Heart right ventricle (tissue), 16 donors: ENCODE results near the gene RNF133. TPM values are rescaled to one million over a fixed set of nuclear protein-coding genes. Genes with fewer than 3 reads are reported as not detected.
A peak's percentile ranks its signal among the peaks of the same experiment; 100 is the strongest.

ENCODE experiments used
- ATAC-seq, 8 donors: fragments of 200-7000 bp; cut with Tn5 transposase; one replicate each; pipeline ENCODE4 v1.9.1; 2020; ENCODE audit warnings: mild to moderate bottlenecking in 8 of 8, moderate library complexity in 8 of 8, moderate number of reproducible peaks in 1 of 8
- DNase-seq, 2 donors: peaks; one replicate each; pipeline ENCODE4 v3.0.0-alpha.2; 2020
- H3K27ac ChIP-seq, 10 donors: fragments of 200-600 bp; sonication (generic) in 2 of 10; one replicate each; pipeline versions ENCODE4 v1.5.0 to v1.8.0; 2020 to 2022; ENCODE audit warnings: mild to moderate bottlenecking in 3 of 10
- H3K27me3 ChIP-seq, 7 donors: fragments of 200-600 bp; one replicate each; pipeline ENCODE4 v1.8.0; 2021 to 2022; ENCODE audit warnings: mild to moderate bottlenecking in 2 of 7
- H3K36me3 ChIP-seq, 9 donors: fragments of 200-600 bp; sonication (generic) in 1 of 9; one replicate each; pipeline versions ENCODE4 v1.5.0 to v1.8.0; 2020 to 2022; ENCODE audit warnings: mild to moderate bottlenecking in 2 of 9
- H3K4me1 ChIP-seq, 9 donors: fragments of 200-600 bp; sonication (generic) in 1 of 9; one replicate each; pipeline versions ENCODE4 v1.5.0 to v1.8.0; 2020 to 2022; ENCODE audit warnings: mild to moderate bottlenecking in 4 of 9
- H3K4me3 ChIP-seq, 10 donors: fragments of 200-600 bp; sonication (generic) in 2 of 10; one replicate each; pipeline versions ENCODE4 v1.5.0 to v1.8.0; 2020 to 2022; ENCODE audit warnings: mild to moderate bottlenecking in 7 of 10, moderate library complexity in 2 of 10
- H3K9me3 ChIP-seq, 11 donors: fragments of 200-600 bp in 10 of 11; sonication (generic) in 2 of 11; one replicate each; pipeline versions ENCODE4 v1.5.0 to v1.8.0; 2013 to 2022; ENCODE audit warnings: mild to moderate bottlenecking in 2 of 11, control low read depth in 1 of 11, moderate library complexity in 1 of 11
- WGBS, 2 donors: extraction: QIAGEN DNeasy Blood & Tissue Kit; methylation state at CpG; one replicate each; pipeline ENCODE4 v1.1.7; 2013; ENCODE audit warnings: inconsistent platforms in 1 of 2; 5-methylcytosine and 5-hydroxymethylcytosine counted together
- intact Hi-C, 10 donors: fragments of 100-400 bp; cut with DNase I; formaldehyde crosslinking; loops; one replicate each; pipeline versions ENCODE4 v1.11.1 to v1.14.2; 2022
- polyA plus RNA-seq, 2 donors: library from polyadenylated mRNA; stranded (reverse); fragments of 200-250 nt; gene quantifications; one replicate each; pipeline ENCODE4 v1.2.3, GENCODE V29; 2013
- total RNA-seq, 10 donors: library from RNA; stranded (reverse); fragmentation: NEBNext Ultra II Directional in 3 of 10; extraction: Animal tissue kit (Norgen Biotek cat#: 25700) in 3 of 10; gene quantifications; one replicate each; pipeline versions ENCODE4 v1.2.1 to v1.2.4, GENCODE V29; 2021 to 2023
- TF ChIP-seq, protein P1 (sequence below), 9 donors: fragments of 200-600 bp; sonication (generic) in 2 of 9; IDR thresholded peaks; one replicate each; pipeline versions ENCODE4 v1.5.0 to v1.8.0; 2021 to 2022; ENCODE audit warnings: antibody characterized with exemption in 9 of 9, mild to moderate bottlenecking in 5 of 9, moderate library complexity in 1 of 9
- donor health status: Arrhythmogenic right ventricular cardiomyopathy.
- donor health status: ischemic (EF 13 %, LVEDD 7.1; RV severe dilation, severe dysfunction).
- donor health status: healthy with polysubstance abuse.
- donor health status: DM: no; HTN: yes; CAD: no.
- donor health status: DM: no; HTN: no; CAD: no.
- donor health status: ischemic (EF 25% LVEDD 6.9; RV normal size, moderate dysfunction).
- donor health status: ischemic (EF 25% LVEDD 5.7; RV mildly dilated, moderate dysfunction).
- donor health status: healthy.
- donor health status: DM: yes; HTN: yes; CAD: no.
- donor health status: Ischemic cardiomyopathy.
- donor health status: ischemic (EF 35%, LVEDD 5.7; RV mildly dilated, moderate dysfunction).
- donor health status: nonischemic (EF 11% LVEDD 7.7; RV severe dilation, severe dysfunction).
- donor health status: DM: yes; HTN: yes; CAD: no.
- donor health status: PGD.
- donor health status: ischemic (EF 29% LVEDD 5.4; RV normal size, mild dysfunction).
- donor health status: nonischemic (EF 23%, LVEDD 6.1; RV moderate dilation, normal function).

The RNF133 gene
- total and polyA plus RNA-seq, 12 donors = 0.20 to 0.33 (median 0.21) TPM; not detected in 7

DNA sequence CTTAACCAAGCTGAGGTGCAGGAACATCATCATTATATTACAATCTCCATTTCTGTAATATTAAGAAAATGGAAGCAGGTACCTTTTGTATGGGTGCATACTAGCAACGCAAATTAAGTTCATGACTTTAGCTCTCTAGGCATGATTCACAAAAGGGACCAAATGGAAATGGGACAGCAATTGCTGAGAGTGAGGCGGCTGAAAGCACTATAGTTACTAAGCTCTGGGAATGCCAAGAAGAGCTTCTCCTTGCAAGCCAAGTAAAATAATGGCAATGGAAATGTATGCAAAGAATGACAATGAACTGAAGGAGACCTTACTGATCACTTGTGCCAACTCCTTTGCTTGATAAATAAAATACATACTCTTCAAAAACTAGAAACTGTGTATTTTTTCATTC, 40.0 kb upstream of the RNF133 start:
- H3K27me3 ChIP-seq = no peaks in the 10 kb centered on the region
- whole genome bisulfite sequencing, 2 donors = 78 to 81% methylated on average over 2 of the region's 2 CpGs
- no peaks in the 10 kb centered on the region for H3K36me3 ChIP-seq
- H3K9me3 ChIP-seq = no peaks in the 10 kb centered on the region
- no peaks in the 10 kb centered on the region for H3K4me1 ChIP-seq
- TF ChIP-seq, protein P1, sequence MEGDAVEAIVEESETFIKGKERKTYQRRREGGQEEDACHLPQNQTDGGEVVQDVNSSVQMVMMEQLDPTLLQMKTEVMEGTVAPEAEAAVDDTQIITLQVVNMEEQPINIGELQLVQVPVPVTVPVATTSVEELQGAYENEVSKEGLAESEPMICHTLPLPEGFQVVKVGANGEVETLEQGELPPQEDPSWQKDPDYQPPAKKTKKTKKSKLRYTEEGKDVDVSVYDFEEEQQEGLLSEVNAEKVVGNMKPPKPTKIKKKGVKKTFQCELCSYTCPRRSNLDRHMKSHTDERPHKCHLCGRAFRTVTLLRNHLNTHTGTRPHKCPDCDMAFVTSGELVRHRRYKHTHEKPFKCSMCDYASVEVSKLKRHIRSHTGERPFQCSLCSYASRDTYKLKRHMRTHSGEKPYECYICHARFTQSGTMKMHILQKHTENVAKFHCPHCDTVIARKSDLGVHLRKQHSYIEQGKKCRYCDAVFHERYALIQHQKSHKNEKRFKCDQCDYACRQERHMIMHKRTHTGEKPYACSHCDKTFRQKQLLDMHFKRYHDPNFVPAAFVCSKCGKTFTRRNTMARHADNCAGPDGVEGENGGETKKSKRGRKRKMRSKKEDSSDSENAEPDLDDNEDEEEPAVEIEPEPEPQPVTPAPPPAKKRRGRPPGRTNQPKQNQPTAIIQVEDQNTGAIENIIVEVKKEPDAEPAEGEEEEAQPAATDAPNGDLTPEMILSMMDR (IDR thresholded peaks at IDR 0.05) = no peak
- DNase-seq (no peak), ATAC-seq (no peak)
- H3K4me3 ChIP-seq = no peak overlapping the region
- intact Hi-C loops = no loop called here
- H3K27ac ChIP-seq = no peak overlapping the region

DNA sequence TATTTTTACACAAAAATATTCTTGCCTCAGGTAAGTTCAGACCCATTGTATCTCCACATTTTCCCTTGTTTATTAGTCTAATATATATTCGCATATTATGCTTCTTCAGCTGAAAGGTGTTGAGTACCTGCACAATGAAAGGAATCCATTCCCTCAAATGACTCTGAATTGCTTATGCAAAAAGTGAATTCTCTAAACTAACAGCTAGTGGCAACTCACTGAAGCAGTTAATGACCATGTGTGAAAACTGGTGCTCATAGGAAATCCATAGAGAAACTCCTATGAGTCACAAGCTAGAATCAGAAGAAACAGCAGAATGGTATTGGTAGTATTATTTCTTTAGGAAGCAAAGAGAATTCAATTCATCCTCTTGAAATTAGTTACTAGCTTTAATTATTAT, 37.3 kb upstream of the RNF133 start:
- no peaks in the 10 kb centered on the region for H3K36me3 ChIP-seq
- WGBS, 2 donors = 92 to 93% methylated on average over 1 of the region's 1 CpG
- ATAC-seq = no peak
- peaks cover 0 to 4% (median 0%) of the 10 kb centered on the region in 11 donors for H3K9me3 ChIP-seq
- H3K27me3 ChIP-seq = no peaks in the 10 kb centered on the region
- intact Hi-C loops = no loop called here
- H3K4me1 ChIP-seq = no peaks in the 10 kb centered on the region
- DNase-seq = no peak
- no peak overlapping the region for H3K4me3 ChIP-seq
- TF ChIP-seq, protein P1 (IDR thresholded peaks at IDR 0.05) = no peak
- H3K27ac ChIP-seq = no peak overlapping the region

DNA sequence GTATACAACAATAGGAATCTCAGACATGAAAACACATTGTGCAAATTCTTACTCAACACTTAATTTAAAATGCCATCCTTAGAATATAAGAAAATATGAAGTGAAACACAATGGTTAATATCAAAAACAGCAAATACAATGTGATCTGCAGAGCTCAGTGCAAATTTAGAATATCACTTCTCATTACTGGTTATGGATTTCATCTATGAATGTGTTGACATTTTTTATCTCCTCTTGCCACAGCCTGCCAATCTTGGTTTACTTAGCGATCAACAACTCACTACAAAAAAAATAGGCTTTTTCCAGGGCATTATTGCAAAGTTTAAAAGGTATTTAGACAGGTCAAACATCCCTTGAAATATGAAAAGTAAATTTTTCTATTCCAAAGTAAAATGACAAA, 28.8 kb upstream of the RNF133 start:
- H3K36me3 ChIP-seq = no peaks in the 10 kb centered on the region
- TF ChIP-seq, protein P1 (IDR thresholded peaks at IDR 0.05) = no peak
- H3K4me3 ChIP-seq = no peak overlapping the region
- WGBS, 2 donors = 16 to 47% methylated on average over 1 of the region's 1 CpG
- intact Hi-C loops = no loop called here
- DNase-seq (no peak), ATAC-seq (no peak)
- H3K27ac ChIP-seq = no peak overlapping the region
- no peaks in the 10 kb centered on the region for H3K4me1 ChIP-seq
- no peaks in the 10 kb centered on the region for H3K27me3 ChIP-seq
- peaks cover 0 to 12% (median 0%) of the 10 kb centered on the region in 11 donors for H3K9me3 ChIP-seq

DNA sequence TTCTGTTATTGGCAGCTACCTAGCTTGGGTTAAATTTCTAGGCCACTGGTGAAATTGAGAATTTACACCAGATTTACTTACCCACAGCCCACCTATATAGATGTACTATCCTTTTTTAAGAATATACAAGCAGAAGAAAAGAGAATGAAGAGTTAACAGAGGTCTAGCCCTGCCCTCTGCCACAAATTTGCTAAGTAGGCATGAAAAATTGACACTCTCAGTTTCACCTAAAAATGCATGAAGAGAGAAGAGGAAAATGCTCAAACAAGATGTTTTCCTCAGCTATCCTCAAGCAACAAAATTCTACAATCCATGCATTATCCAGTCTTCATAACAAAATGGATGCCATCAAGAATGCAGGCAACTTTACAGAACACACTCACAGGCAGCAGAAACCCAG, 28.4 kb upstream of the RNF133 start:
- no peak overlapping the region for H3K4me3 ChIP-seq
- peaks cover 0 to 12% (median 0%) of the 10 kb centered on the region in 11 donors for H3K9me3 ChIP-seq
- intact Hi-C loops = no loop called here
- no peak for DNase-seq
- TF ChIP-seq, protein P1 (IDR thresholded peaks at IDR 0.05) = no peak
- no peaks in the 10 kb centered on the region for H3K4me1 ChIP-seq
- H3K27ac ChIP-seq = peak overlapping the region in 1 of 10 donors; percentile 44
- H3K36me3 ChIP-seq = no peaks in the 10 kb centered on the region
- H3K27me3 ChIP-seq = no peaks in the 10 kb centered on the region
- ATAC-seq = no peak
